ENCODE results near the gene SEPHS2. TPM values are rescaled to one million over a fixed set of nuclear protein-coding genes. Genes with fewer than 3 reads are reported as not detected.
"Not testable (repeated sequence)": the region's sequence is repeated elsewhere in the genome, so short reads cannot be mapped to it uniquely, and the experiment has no call there.

The SEPHS2 gene
- total RNA-seq, 1 donor from 2014 or later: 43.2 TPM

- no peaks in the 10 kb centered on the region for H3K36me3 Mint-ChIP-seq (ENCODE audit: unreplicated experiment)
- TF ChIP-seq, protein P1, sequence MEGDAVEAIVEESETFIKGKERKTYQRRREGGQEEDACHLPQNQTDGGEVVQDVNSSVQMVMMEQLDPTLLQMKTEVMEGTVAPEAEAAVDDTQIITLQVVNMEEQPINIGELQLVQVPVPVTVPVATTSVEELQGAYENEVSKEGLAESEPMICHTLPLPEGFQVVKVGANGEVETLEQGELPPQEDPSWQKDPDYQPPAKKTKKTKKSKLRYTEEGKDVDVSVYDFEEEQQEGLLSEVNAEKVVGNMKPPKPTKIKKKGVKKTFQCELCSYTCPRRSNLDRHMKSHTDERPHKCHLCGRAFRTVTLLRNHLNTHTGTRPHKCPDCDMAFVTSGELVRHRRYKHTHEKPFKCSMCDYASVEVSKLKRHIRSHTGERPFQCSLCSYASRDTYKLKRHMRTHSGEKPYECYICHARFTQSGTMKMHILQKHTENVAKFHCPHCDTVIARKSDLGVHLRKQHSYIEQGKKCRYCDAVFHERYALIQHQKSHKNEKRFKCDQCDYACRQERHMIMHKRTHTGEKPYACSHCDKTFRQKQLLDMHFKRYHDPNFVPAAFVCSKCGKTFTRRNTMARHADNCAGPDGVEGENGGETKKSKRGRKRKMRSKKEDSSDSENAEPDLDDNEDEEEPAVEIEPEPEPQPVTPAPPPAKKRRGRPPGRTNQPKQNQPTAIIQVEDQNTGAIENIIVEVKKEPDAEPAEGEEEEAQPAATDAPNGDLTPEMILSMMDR (IDR thresholded peaks at IDR 0.05; ENCODE audit: partially characterized antibody, unreplicated experiment): no peak
- H3K4me3 Mint-ChIP-seq (ENCODE audit: unreplicated experiment): no peak overlapping the region
- peaks cover 3% of the 10 kb centered on the region for H3K27me3 Mint-ChIP-seq (ENCODE audit: unreplicated experiment)
- peaks cover 2% of the 10 kb centered on the region for H3K9me3 Mint-ChIP-seq (ENCODE audit: unreplicated experiment)
- H3K4me1 Mint-ChIP-seq (ENCODE audit: low read depth, unreplicated experiment): no peaks in the 10 kb centered on the region
- no peak overlapping the region for H3K27ac Mint-ChIP-seq (ENCODE audit: unreplicated experiment)
- DNase-seq: no peak
Measured at GRCh38 chr16:30457743-30458560, 12.3 kb upstream of the SEPHS2 start.

DNA sequence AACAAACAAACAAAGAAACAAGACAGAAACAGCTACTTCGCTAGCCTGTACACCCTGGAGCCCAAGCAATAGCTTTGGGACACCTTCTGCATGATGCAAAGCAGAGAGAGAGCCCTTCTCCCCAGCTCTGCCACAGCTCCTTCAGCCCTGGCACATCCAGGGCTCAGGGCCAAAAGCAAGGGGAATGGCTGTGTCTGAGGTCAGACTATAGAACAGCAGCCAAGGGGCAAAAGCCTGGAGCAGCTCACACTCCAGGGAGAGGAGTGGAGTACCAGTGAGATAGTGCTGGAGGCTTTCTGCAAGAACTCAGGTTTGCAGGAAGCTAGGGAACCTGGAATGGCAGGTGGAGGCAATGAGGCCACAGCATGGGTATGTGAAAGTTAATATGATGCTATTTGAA lies 11.6 kb upstream of the SEPHS2 start:
- DNase-seq: no peak
- H3K4me3 Mint-ChIP-seq (ENCODE audit: unreplicated experiment): no peak overlapping the region
- no peaks in the 10 kb centered on the region for H3K36me3 Mint-ChIP-seq (ENCODE audit: unreplicated experiment)
- no peak overlapping the region for H3K27ac Mint-ChIP-seq (ENCODE audit: unreplicated experiment)
- peaks cover 3% of the 10 kb centered on the region for H3K27me3 Mint-ChIP-seq (ENCODE audit: unreplicated experiment)
- TF ChIP-seq, protein P1 (IDR thresholded peaks at IDR 0.05; ENCODE audit: partially characterized antibody, unreplicated experiment): no peak
- H3K4me1 Mint-ChIP-seq (ENCODE audit: low read depth, unreplicated experiment): no peaks in the 10 kb centered on the region
- H3K9me3 Mint-ChIP-seq (ENCODE audit: unreplicated experiment): peaks cover 2% of the 10 kb centered on the region

DNA sequence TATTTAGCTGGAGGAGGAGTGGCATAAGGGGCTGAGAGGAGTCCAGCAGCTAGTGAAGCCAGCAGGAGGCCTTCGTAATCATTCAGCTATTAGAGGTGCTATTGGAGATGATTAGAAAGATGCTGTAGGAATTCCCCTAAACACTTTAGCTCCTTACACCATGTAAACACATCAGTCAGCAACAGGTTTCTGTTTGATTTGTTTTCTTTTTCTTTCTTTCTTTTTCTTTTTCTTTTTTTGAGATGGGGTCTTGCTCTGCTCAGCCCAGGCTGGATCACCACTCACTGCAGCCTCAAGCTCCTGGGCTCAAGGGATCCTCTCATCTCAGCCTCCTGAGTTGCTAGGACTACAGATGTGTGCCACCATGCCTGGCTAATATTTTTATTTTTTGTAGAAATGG lies 10.6 kb upstream of the SEPHS2 start:
- peaks cover 2% of the 10 kb centered on the region for H3K9me3 Mint-ChIP-seq (ENCODE audit: unreplicated experiment)
- H3K27me3 Mint-ChIP-seq (ENCODE audit: unreplicated experiment): peaks cover 3% of the 10 kb centered on the region
- no peak overlapping the region for H3K4me3 Mint-ChIP-seq (ENCODE audit: unreplicated experiment)
- no peaks in the 10 kb centered on the region for H3K36me3 Mint-ChIP-seq (ENCODE audit: unreplicated experiment)
- no peak overlapping the region for H3K27ac Mint-ChIP-seq (ENCODE audit: unreplicated experiment)
- no peak for DNase-seq
- TF ChIP-seq, protein P1 (IDR thresholded peaks at IDR 0.05; ENCODE audit: partially characterized antibody, unreplicated experiment): no peak
- no peaks in the 10 kb centered on the region for H3K4me1 Mint-ChIP-seq (ENCODE audit: low read depth, unreplicated experiment)

DNA sequence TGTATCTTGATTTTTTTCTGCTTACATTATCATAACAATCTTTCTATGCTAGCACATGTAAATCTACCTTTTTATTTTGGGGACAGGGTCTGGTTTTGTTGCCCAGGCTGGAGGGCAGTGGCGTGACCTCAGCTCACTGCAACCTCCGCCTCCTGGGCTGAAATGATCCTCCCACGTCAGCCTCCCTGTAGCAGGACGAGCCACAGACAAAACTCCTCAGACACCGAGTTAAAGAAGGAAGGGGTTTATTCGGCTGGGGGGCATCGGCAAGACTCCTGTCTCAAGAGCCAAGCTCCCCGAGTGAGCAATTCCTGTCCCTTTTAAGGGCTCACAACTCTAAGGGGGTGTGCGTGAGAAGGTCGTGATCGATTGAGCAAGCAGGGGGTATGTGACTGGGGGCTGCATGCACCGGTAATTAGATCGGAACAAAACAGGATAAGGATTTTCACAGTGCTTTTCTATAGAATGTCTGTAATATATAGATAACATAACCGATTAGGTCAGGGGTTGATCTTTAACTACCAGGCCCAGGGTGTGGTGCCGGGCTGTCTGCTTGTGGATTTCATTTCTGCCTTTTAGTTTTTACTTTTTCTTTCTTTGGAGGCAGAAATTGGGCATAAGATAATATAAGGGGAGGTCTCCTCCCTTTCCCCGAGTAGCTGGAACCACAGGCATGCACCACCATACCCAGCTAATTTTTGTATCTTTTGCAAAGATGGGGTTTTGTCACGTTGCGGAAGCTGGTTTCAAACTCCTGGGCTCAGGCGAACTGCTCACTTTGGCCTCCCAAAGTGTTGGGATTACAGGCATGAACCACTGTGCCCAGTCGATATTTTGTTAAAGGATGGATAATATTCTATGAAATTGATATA lies 7.3 kb upstream of the SEPHS2 start:
- not testable (repeated sequence) for H3K36me3 Mint-ChIP-seq (ENCODE audit: unreplicated experiment); DNase-seq; H3K27ac Mint-ChIP-seq (ENCODE audit: unreplicated experiment); H3K27me3 Mint-ChIP-seq (ENCODE audit: unreplicated experiment); H3K4me3 Mint-ChIP-seq (ENCODE audit: unreplicated experiment); H3K9me3 Mint-ChIP-seq (ENCODE audit: unreplicated experiment); H3K4me1 Mint-ChIP-seq (ENCODE audit: low read depth, unreplicated experiment)

DNA sequence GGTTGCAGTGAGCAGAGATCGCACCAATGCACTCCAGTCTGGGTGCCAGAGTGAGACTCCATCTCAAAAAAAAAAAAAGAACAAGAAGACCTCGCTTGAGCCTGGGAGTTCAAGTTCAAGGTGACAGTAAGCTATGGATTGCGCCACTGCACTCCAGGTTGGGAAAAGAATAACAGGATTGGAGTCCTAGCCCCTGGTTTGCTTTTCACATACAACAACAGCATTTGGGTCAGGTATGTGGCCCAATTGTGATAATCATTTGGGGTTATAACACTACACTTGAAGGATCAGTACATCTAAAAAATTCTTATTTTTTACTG lies 3.4 kb upstream of the SEPHS2 start:
- no peak overlapping the region for H3K27ac Mint-ChIP-seq (ENCODE audit: unreplicated experiment)
- no peak for DNase-seq
- H3K4me3 Mint-ChIP-seq (ENCODE audit: unreplicated experiment): no peak overlapping the region
- TF ChIP-seq, protein P1 (IDR thresholded peaks at IDR 0.05; ENCODE audit: partially characterized antibody, unreplicated experiment): no peak
- H3K4me1 Mint-ChIP-seq (ENCODE audit: low read depth, unreplicated experiment): peaks cover 10% of the 10 kb centered on the region
- H3K9me3 Mint-ChIP-seq (ENCODE audit: unreplicated experiment): peaks cover 4% of the 10 kb centered on the region
- peaks cover 6% of the 10 kb centered on the region for H3K27me3 Mint-ChIP-seq (ENCODE audit: unreplicated experiment)
- H3K36me3 Mint-ChIP-seq (ENCODE audit: unreplicated experiment): peaks cover 1% of the 10 kb centered on the region
